GM21515 (cell line): ENCODE results near the gene ZBTB44.
"Not testable (repeated sequence)": the region's sequence is repeated elsewhere in the genome, so short reads cannot be mapped to it uniquely, and the experiment has no call there.

Experiments
- ATAC-seq: cut with Tn5 transposase; IDR thresholded peaks from one replicate; pipeline ENCODE4 v1.9.1; 2021; ENCODE audit not compliant: unreplicated experiment

Gene ZBTB44

GRCh38 chr11:130202009-130202817 lies 112.5 kb downstream of the ZBTB44 start:
- ATAC-seq, result no peak

GRCh38 chr11:130201026-130201425 lies 113.7 kb downstream of the ZBTB44 start:
- ATAC-seq, result no peak

- ATAC-seq, result no peak
These were observed 114.9 kb downstream of the ZBTB44 start for GRCh38 chr11:130199792-130200191.

GRCh38 chr11:130198964-130199363 lies 115.8 kb downstream of the ZBTB44 start:
- no peak for ATAC-seq

GRCh38 chr11:130198292-130198691 lies 116.4 kb downstream of the ZBTB44 start:
- no peak for ATAC-seq

- no peak for ATAC-seq
These were observed 117.2 kb downstream of the ZBTB44 start for GRCh38 chr11:130197386-130198035.

DNA sequence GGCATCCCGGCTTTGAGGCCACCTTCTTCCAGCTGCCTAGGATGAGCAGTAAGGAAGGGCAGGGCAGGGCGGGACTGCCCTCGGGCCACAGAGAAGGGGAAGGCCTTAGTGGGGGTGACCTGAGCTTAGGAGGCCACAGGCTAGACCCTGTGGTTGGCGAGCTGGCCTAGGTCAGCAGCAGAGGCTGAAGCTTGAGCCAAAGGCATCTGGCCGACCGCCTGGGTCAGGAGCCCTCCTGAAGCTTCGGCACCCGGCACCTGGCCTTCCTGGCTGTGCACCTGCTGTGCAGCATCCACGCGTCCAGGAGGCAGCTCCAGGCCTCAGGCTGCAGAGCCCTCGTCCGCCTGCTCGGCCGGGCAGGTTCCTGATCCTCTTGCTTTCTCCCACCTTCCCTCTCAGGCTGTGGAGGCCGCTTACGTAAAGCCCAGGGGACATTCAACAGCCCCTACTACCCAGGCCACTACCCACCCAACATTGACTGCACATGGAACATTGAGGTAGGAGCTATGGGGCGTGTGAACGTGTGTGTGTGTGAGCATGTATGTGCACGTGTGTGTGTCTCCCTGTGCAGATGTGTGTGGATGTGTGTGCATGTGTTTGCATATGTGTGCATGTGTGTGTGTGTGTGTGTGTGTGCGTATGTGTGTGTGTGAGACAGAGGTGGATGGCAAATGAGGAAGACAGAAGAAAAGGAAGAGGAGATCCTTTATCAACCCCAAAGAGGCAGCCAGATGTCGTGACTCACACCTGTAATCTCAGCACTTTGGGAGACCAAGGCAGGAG lies 120.3 kb downstream of the ZBTB44 start:
- ATAC-seq, result no peak

GRCh38 chr11:130193551-130193950 lies 121.2 kb downstream of the ZBTB44 start:
- ATAC-seq, result not testable (repeated sequence)

GRCh38 chr11:130192845-130193267 lies 121.9 kb downstream of the ZBTB44 start:
- ATAC-seq, result no peak

DNA sequence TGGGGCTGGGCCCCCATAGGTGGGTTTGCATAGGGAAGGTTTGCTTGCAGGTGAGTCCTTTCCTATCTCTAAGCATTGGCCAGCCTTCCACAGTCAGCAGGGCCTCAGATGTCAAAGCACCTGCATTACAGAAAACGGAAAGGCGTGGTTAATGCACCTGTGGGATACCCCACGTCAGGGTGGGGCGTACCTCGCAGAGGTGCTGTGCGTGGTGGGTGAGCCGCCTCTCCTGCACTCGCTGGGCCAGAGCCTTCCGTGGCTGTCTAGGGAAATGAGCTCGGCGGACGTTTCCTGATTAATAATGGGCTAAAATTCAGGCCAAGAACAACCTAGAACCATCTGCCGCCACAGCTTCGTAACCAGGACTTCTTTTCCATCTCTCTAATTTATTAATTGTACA lies 122.8 kb downstream of the ZBTB44 start:
- ATAC-seq, result no peak

DNA sequence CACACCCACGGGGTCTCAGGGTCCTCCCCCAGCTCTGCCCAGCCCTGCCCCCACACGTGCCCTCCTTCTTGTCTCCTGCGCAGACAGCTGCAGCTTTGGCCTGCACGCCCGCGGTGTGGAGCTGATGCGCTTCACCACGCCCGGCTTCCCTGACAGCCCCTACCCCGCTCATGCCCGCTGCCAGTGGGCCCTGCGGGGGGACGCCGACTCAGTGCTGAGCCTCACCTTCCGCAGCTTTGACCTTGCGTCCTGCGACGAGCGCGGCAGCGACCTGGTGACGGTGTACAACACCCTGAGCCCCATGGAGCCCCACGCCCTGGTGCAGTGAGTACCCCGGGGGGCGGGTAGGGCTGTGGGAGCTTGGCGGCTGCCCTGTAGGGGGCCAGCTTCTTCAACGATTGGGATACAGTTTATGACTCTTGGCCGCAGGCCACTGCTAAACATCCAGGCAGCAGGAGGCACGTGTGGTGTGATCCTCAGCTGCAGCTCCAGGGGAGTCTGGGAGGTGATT lies 124.3 kb downstream of the ZBTB44 start:
- ATAC-seq, result no peak

- ATAC-seq, result no peak
These were observed 125.1 kb downstream of the ZBTB44 start for GRCh38 chr11:130189492-130190210.

- ATAC-seq, result no peak
These were observed 126.0 kb downstream of the ZBTB44 start for GRCh38 chr11:130188585-130189347.

DNA sequence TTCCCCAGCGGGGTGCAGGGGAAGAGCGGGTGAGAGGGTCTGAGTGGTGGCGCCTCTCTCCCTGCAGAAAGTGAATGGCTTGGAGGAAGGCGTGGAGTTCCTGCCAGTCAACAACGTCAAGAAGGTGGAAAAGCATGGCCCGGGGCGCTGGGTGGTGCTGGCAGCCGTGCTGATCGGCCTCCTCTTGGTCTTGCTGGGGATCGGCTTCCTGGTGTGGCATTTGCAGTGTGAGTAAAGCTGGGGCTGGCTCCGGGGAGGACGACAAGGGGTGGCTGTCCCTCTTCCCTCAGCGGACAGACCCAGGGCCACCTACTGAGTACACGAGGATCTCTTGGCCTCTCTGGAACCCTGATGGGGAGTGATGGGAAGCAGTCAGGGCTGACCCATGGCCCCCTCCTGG lies 126.7 kb downstream of the ZBTB44 start:
- ATAC-seq, result no peak

DNA sequence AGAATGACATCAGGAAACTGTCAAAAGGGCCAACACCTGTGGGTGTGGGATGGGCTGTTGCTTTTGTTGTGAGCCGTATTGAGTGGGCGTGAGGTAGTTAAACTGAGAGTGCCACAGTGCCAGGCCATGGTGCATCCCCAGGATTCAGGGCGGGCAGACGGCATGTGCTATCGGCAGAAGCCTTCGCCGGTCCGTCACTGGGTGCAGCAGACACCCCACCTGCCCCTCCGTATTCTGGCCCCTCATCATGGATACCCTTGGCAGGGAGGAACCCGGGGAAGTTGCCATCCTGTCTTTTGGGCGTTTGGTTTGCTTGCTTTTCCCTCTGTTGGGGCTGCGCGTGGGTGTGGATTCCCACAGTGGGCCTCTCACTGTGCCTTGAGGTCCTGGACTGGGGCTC lies 127.6 kb downstream of the ZBTB44 start:
- no peak for ATAC-seq

DNA sequence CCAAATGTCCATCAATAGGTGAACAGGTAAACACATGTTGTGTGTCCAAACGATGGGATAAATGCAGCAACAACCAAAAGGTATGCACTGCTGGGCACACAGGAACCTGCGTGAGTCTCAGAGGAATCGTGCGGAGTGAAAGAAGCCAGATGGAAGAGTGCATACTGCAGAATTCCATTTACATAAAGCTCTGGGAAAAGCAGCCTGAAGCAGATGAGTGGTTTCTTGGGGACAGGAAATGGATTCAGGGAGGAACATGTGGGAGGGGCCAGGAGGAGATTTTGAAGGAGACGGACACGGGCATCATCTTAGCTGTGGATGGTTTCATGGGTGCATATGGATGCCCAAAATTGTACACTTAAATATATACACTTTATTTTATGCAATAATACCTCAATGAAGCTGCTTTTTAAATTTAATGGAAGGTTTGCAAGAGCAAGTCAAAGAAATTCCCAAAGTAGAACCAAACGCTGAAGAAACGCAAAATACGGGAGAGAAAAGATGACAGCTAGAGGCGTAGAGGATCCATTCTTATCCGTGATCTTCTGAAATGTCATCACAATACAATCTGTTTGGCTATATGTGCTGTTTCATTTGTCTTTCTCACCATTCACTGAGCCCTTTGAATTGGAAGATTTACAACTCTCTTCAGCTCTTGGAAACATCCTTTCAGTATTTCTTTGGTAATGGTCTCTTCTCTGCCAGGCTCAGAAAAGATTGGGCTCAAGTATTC lies 130.7 kb downstream of the ZBTB44 start:
- no peak for ATAC-seq

DNA sequence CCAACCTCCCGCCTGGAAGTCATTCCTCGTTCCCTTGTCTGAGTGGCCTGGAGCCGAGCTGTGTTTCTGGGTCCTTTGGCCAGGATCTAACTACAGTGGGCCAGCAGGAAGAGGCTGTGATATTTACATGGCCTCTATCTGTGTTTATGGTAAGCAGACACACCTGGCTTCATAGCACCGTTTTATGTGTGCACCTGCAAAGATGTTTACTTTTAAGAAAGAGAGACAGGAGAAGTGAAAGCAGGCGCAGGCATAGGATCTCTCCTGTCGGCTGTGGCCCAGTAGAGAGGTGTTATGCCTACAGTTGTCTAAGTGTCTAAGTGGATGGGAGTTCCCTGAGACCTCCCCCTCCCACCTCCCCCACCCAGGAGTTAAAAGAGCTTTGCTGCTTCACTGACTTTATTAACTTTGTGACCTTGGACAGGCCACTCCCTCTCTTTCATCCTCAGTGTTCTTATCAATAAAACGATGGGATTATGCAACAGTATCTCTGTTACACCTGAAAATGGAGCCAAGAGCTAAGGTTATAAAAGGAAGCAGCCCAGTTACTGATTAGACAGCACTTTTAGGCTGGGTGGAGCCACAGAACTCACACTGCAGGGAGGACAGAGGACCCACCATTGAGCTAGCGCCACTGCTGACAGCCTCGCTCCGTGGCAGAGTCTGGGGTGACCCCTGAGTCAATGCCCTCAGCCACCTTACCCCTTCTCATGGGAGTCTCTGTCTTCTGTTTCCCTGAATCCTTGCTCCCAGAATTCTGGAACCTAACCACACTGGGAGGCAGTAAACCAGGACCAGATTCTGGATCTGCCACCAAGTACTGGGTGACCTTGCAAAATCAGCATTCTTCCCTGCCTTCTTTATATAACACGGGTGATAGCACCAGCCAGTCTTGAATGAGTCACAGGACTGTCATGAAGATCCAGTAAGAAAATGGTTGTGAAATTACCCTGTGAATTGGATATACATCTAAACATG lies 133.1 kb downstream of the ZBTB44 start:
- peak; percentile 84 for ATAC-seq

DNA sequence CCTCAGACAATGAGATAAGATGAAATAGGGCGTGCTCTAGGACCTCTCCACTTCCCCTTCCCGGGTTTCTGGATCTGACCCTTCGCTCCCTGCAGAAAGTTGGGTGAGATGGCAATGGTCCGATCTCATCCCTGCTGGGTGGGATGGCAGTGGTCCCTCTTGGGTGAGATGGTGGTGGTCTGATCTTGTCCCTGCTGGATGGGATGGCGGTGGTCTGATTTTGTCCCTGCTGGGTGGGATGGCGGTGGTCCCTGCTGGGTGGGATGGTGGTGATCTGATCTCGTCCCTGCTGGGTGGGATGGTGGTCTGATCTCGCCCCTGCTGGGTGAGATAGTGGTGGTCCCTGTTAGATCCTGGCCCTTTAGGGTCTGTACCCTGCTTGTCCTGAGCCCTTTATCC lies 133.8 kb downstream of the ZBTB44 start:
- peak; percentile 22 for ATAC-seq
